Natural killer cell (primary cell): ENCODE measurements around the gene PTPRN2. TPM values are rescaled to one million over a fixed set of nuclear protein-coding genes. Genes with fewer than 3 reads are reported as not detected.
"Not testable (repeated sequence)": the region's sequence is repeated elsewhere in the genome, so short reads cannot be mapped to it uniquely, and the experiment has no call there.

ENCODE experiments used
- ATAC-seq, 3 donors: fragments of 150-1000 bp in 2 of 3; fragments of 200-7000 bp in 1 of 3; cut with Tn5 transposase; 1 replicate in 1 of 3; 2 replicates in 2 of 3; pipeline ENCODE4 v1.10.0; 2021; ENCODE audit warnings: mild to moderate bottlenecking in 2 of 3, moderate library complexity in 2 of 3
- DNase-seq, 2 donors: peaks; one replicate each; pipeline versions ENCODE4 v3.0.0 to v3.0.0-alpha.2; 2013 to 2021; ENCODE audit warnings: mixed read lengths in 1 of 2
- H3K27ac ChIP-seq: one replicate; pipeline ENCODE4 v1.5.1; 2013; ENCODE audit warnings: mild to moderate bottlenecking, low read length
- H3K27me3 ChIP-seq: one replicate; pipeline ENCODE4 v1.6.1; 2013; ENCODE audit warnings: low read length; ENCODE audit not compliant: control insufficient read depth, insufficient read depth
- H3K36me3 ChIP-seq: one replicate; pipeline ENCODE4 v1.6.1; 2013; ENCODE audit warnings: low read length; ENCODE audit not compliant: control insufficient read depth, insufficient read depth
- H3K4me1 ChIP-seq: one replicate; pipeline ENCODE4 v1.6.1; 2013; ENCODE audit warnings: low read length; ENCODE audit not compliant: control insufficient read depth, insufficient read depth
- H3K4me3 ChIP-seq: one replicate; pipeline ENCODE4 v1.5.1; 2013; ENCODE audit warnings: low read length
- H3K9me3 ChIP-seq: one replicate; pipeline ENCODE4 v1.6.1; 2013; ENCODE audit warnings: low read length; ENCODE audit not compliant: control insufficient read depth, insufficient read depth
- H3K27ac Mint-ChIP-seq, 2 donors: one replicate each; pipeline ENCODE4 v1.8.0; 2022; ENCODE audit warnings: mild to moderate bottlenecking in 2 of 2, mixed read lengths in 2 of 2, moderate library complexity in 1 of 2
- H3K27me3 Mint-ChIP-seq, 2 donors: one replicate each; pipeline ENCODE4 v1.8.0; 2022; ENCODE audit warnings: low read depth in 2 of 2, mixed read lengths in 2 of 2
- H3K36me3 Mint-ChIP-seq: one replicate; pipeline ENCODE4 v1.8.0; 2022; ENCODE audit warnings: mixed read lengths
- H3K4me1 Mint-ChIP-seq, 2 donors: one replicate each; pipeline ENCODE4 v1.8.0; 2022; ENCODE audit warnings: mixed read lengths in 2 of 2
- H3K4me3 Mint-ChIP-seq: one replicate; pipeline ENCODE4 v1.8.0; 2022; ENCODE audit warnings: mild to moderate bottlenecking, moderate library complexity, mixed read lengths
- H3K9me3 Mint-ChIP-seq, 2 donors: one replicate each; pipeline ENCODE4 v1.8.0; 2022; ENCODE audit warnings: mixed read lengths in 2 of 2
- CTCF ChIP-seq: fragments of 200-600 bp; IDR thresholded peaks from one replicate; pipeline ENCODE4 v1.8.0; 2022; ENCODE audit warnings: antibody characterized with exemption
- WGBS: methylation state at CpG from one replicate; pipeline ENCODE4 v1.1.7; 2013; ENCODE audit warnings: missing lambda C conversion rate; ENCODE audit not compliant: insufficient coverage; 5-methylcytosine and 5-hydroxymethylcytosine counted together
- intact Hi-C: fragments of 100-400 bp; cut with micrococcal nuclease; formaldehyde crosslinking; loops from one replicate; pipeline ENCODE4 v1.14.2; 2022
- total RNA-seq, 4 donors: library from RNA; stranded (reverse); fragments of 120-200 nt in 1 of 4; gene quantifications; one replicate each; pipeline versions ENCODE4 v1.2.3 to v1.2.4, GENCODE V29; 2013 to 2022

The PTPRN2 gene
- total RNA-seq, 3 donors from 2014 or later (not counting 1 experiment from before 2014, with no cell fraction given): 1.3 to 2.5 (median 1.9) TPM

- peaks cover 13 to 20% of the 10 kb centered on the region in 2 donors for H3K27me3 Mint-ChIP-seq
- H3K36me3 Mint-ChIP-seq: no peaks in the 10 kb centered on the region
- no peak overlapping the region for H3K27ac ChIP-seq
Measured at GRCh38 chr7:157703534-157704195, 884.0 kb downstream of the PTPRN2 start.

GRCh38 chr7:157703131-157703530 lies 884.5 kb downstream of the PTPRN2 start:
- intact Hi-C loops: no loop called here
- H3K27ac Mint-ChIP-seq: no peak overlapping the region
- Histone ChIP-seq H3K4me1 (no peaks in the 10 kb centered on the region), H3K36me3 (no peaks in the 10 kb centered on the region), H3K27me3 (no peaks in the 10 kb centered on the region), H3K27ac (no peak overlapping the region), H3K4me3 (no peak overlapping the region), H3K9me3 (no peaks in the 10 kb centered on the region)
- WGBS: 74% methylated on average over 14 of the region's 14 CpGs
- DNase-seq: no peak
- peaks cover 12 to 15% of the 10 kb centered on the region in 2 donors for H3K27me3 Mint-ChIP-seq
- H3K4me1 Mint-ChIP-seq: no peaks in the 10 kb centered on the region
- no peak overlapping the region for H3K4me3 Mint-ChIP-seq
- no peak for TF ChIP-seq CTCF
- ATAC-seq: no peak
- H3K9me3 Mint-ChIP-seq: no peaks in the 10 kb centered on the region
- no peaks in the 10 kb centered on the region for H3K36me3 Mint-ChIP-seq

More at GRCh38 chr7:157703534-157704195, 884.0 kb downstream of the PTPRN2 start:
- intact Hi-C loops: no loop called here
- Histone ChIP-seq H3K9me3 (no peaks in the 10 kb centered on the region), H3K4me3 (no peak overlapping the region), H3K36me3 (no peaks in the 10 kb centered on the region), H3K27me3 (no peaks in the 10 kb centered on the region), H3K4me1 (no peaks in the 10 kb centered on the region)
- WGBS: 81% methylated on average over 21 of the region's 21 CpGs
- ATAC-seq: no peak
- H3K4me3 Mint-ChIP-seq: no peak overlapping the region
- no peak for TF ChIP-seq CTCF
- no peaks in the 10 kb centered on the region for H3K4me1 Mint-ChIP-seq
- H3K27ac Mint-ChIP-seq: no peak overlapping the region
- no peaks in the 10 kb centered on the region for H3K9me3 Mint-ChIP-seq
- no peak for DNase-seq

GRCh38 chr7:157702311-157703023 lies 885.2 kb downstream of the PTPRN2 start:
- Mint-ChIP-seq H3K27ac (no peak overlapping the region), H3K4me3 (no peak overlapping the region), H3K4me1 (no peaks in the 10 kb centered on the region), H3K9me3 (no peaks in the 10 kb centered on the region), H3K36me3 (no peaks in the 10 kb centered on the region), H3K27me3 (peaks cover 10 to 14% of the 10 kb centered on the region in 2 donors)
- H3K27ac ChIP-seq: no peak overlapping the region
- WGBS: 84% methylated on average over 21 of the region's 21 CpGs
- no peaks in the 10 kb centered on the region for H3K36me3 ChIP-seq
- H3K27me3 ChIP-seq: no peaks in the 10 kb centered on the region
- H3K9me3 ChIP-seq: no peaks in the 10 kb centered on the region
- H3K4me1 ChIP-seq: no peaks in the 10 kb centered on the region
- no peak overlapping the region for H3K4me3 ChIP-seq
- intact Hi-C loops: no loop called here
- no peak for ATAC-seq
- DNase-seq: no peak
- no peak for TF ChIP-seq CTCF

GRCh38 chr7:157701395-157702180 lies 886.0 kb downstream of the PTPRN2 start:
- H3K9me3 ChIP-seq, DNase-seq, H3K4me3 Mint-ChIP-seq, H3K27ac Mint-ChIP-seq, H3K36me3 Mint-ChIP-seq, H3K9me3 Mint-ChIP-seq, H3K4me1 ChIP-seq, intact Hi-C loops, H3K36me3 ChIP-seq, H3K4me3 ChIP-seq, H3K27ac ChIP-seq, H3K4me1 Mint-ChIP-seq, ATAC-seq, H3K27me3 ChIP-seq: not testable (repeated sequence)
- H3K27me3 Mint-ChIP-seq: peaks cover 10 to 14% of the 10 kb centered on the region in 2 donors
- whole genome bisulfite sequencing: 85% methylated on average over 34 of the region's 34 CpGs
